H1 (cell line): Measurements from ENCODE around the gene SPOP. TPM values are rescaled to one million over a fixed set of nuclear protein-coding genes. Genes with fewer than 3 reads are reported as not detected.

Source experiments
- CTCF ChIA-PET: fragments of 300-600 bp; sonication (Branson Sonifier 250); formaldehyde crosslinking; loops from one replicate; lab custom pipeline; 2021; ENCODE audit not compliant: partially characterized antibody; lab: Charles Lee
- POLR2A ChIA-PET: fragments of 300-600 bp; sonication (Branson Sonifier 250); formaldehyde crosslinking; loops from one replicate; lab custom pipeline; 2021; ENCODE audit warnings: inconsistent platforms; ENCODE audit not compliant: partially characterized antibody; lab: Charles Lee
- DNase-seq, 2 experiments: peaks; one replicate each; pipeline versions ENCODE4 v3.0.0 to v3.0.0-alpha.2; 2010 to 2022; ENCODE audit warnings: low spot score in 2 of 2, low read depth in 1 of 2, mixed read lengths in 1 of 2
- FAIRE-seq: peaks from 2 replicates; lab custom pipeline; 2011; peaks lifted over from hg19 to GRCh38; lab: Jason Lieb, UNC
- H2AFZ ChIP-seq: 2 replicates; pipeline ENCODE4 v1.8.1; 2012; ENCODE audit warnings: low read length, inconsistent platforms
- H2AK5ac ChIP-seq: 2 replicates; pipeline ENCODE4 v1.6.1; 2013; ENCODE audit warnings: low read depth, low read length
- H2BK120ac ChIP-seq: replicated peaks from 2 replicates; pipeline ENCODE3; 2013; ENCODE audit warnings: low read depth, low read length, inconsistent platforms
- H2BK12ac ChIP-seq: 2 replicates; pipeline ENCODE4 v1.6.1; 2013; ENCODE audit warnings: low read depth, low read length
- H2BK15ac ChIP-seq: 2 replicates; pipeline ENCODE4 v1.6.1; 2013; ENCODE audit warnings: low read length
- H2BK20ac ChIP-seq: 2 replicates; pipeline ENCODE4 v1.6.1; 2013; ENCODE audit warnings: low read length
- H2BK5ac ChIP-seq: 2 replicates; pipeline ENCODE4 v1.6.1; 2013; ENCODE audit warnings: low read depth, low read length
- H3K14ac ChIP-seq: 2 replicates; pipeline ENCODE4 v1.6.1; 2013; ENCODE audit warnings: inconsistent platforms; ENCODE audit not compliant: insufficient read length
- H3K18ac ChIP-seq: 2 replicates; pipeline ENCODE4 v1.6.1; 2013; ENCODE audit warnings: low read length; ENCODE audit errors: extremely low read depth
- H3K23ac ChIP-seq: 2 replicates; pipeline ENCODE4 v1.6.1; 2013; ENCODE audit warnings: inconsistent platforms; ENCODE audit not compliant: insufficient read length
- H3K23me2 ChIP-seq: 2 replicates; pipeline ENCODE4 v1.6.1; 2013; ENCODE audit warnings: low read depth, low read length
- H3K27ac ChIP-seq: 2 replicates; pipeline ENCODE4 v1.6.1; 2011; ENCODE audit warnings: low read depth, low read length, inconsistent platforms
- H3K27me3 ChIP-seq, 4 experiments: replicated peaks in 1 of 4; 1 replicate in 1 of 4; 2 replicates in 3 of 4; pipeline versions ENCODE4 v1.6.1 to v1.8.1; 2011 to 2013; ENCODE audit warnings: low read length in 3 of 4, mild to moderate bottlenecking in 3 of 4, inconsistent platforms in 2 of 4, mixed read lengths in 2 of 4, moderate library complexity in 1 of 4; ENCODE audit not compliant: control insufficient read depth in 3 of 4, insufficient read depth in 3 of 4; ENCODE audit errors: extremely low read depth in 1 of 4
- H3K36me3 ChIP-seq, 4 experiments: 2 replicates each; pipeline versions ENCODE4 v1.6.1 to v1.8.1; 2011 to 2013; ENCODE audit warnings: mild to moderate bottlenecking in 4 of 4, low read length in 3 of 4, moderate library complexity in 2 of 4, control low read depth in 1 of 4, inconsistent platforms in 1 of 4; ENCODE audit not compliant: insufficient read depth in 4 of 4, control insufficient read depth in 2 of 4
- H3K4ac ChIP-seq: replicated peaks from 2 replicates; pipeline ENCODE3; 2013; ENCODE audit warnings: low read length, low read depth, mixed read lengths, inconsistent platforms; ENCODE audit not compliant: insufficient read length
- H3K4me1 ChIP-seq, 4 experiments: replicated peaks in 1 of 4; 1 replicate in 1 of 4; 2 replicates in 3 of 4; pipeline versions ENCODE4 v1.6.1 to v1.8.1; 2011 to 2013; ENCODE audit warnings: low read length in 3 of 4, inconsistent platforms in 2 of 4, mixed read lengths in 1 of 4; ENCODE audit not compliant: insufficient read depth in 4 of 4, control insufficient read depth in 3 of 4
- H3K4me2 ChIP-seq, 2 experiments: 2 replicates each; pipeline versions ENCODE4 v1.6.1 to v1.8.1; 2011 to 2013; ENCODE audit warnings: low read depth in 2 of 2, low read length in 2 of 2, control low read depth in 1 of 2, inconsistent platforms in 1 of 2, mild to moderate bottlenecking in 1 of 2; ENCODE audit not compliant: insufficient read depth in 1 of 2
- H3K4me3 ChIP-seq, 4 experiments: fragments of 200-600, 300-600 bp in 1 of 4; sonication (generic), shearing (Covaris generic), sonication (Bioruptor Twin) in 1 of 4; 2 replicates each; pipeline versions ENCODE4 v1.5.1 to v1.8.1; 2011 to 2016; ENCODE audit warnings: low read length in 4 of 4, low read depth in 3 of 4, control low read depth in 2 of 4, inconsistent platforms in 2 of 4, mild to moderate bottlenecking in 2 of 4, mixed read lengths in 1 of 4, moderate library complexity in 1 of 4; ENCODE audit not compliant: insufficient read depth in 2 of 4; ENCODE audit errors: extremely low read depth in 1 of 4
- H3K56ac ChIP-seq: replicated peaks from 2 replicates; pipeline ENCODE3; 2013; ENCODE audit warnings: low read depth, mild to moderate bottlenecking, mixed read lengths, low read length, inconsistent platforms; ENCODE audit not compliant: insufficient read length
- H3K79me1 ChIP-seq: 2 replicates; pipeline ENCODE4 v1.6.1; 2013; ENCODE audit warnings: low read depth, low read length, control low read depth
- H3K79me2 ChIP-seq, 2 experiments: 2 replicates each; pipeline versions ENCODE4 v1.6.1 to v1.8.1; 2012 to 2013; ENCODE audit warnings: low read length in 2 of 2, mild to moderate bottlenecking in 2 of 2, inconsistent platforms in 1 of 2; ENCODE audit not compliant: insufficient read depth in 2 of 2, control insufficient read depth in 1 of 2
- H3K9ac ChIP-seq, 4 experiments: replicated peaks in 1 of 4; 1 replicate in 1 of 4; 2 replicates in 3 of 4; pipeline versions ENCODE4 v1.6.1 to v1.8.1; 2011 to 2013; ENCODE audit warnings: low read depth in 3 of 4, low read length in 3 of 4, control low read depth in 2 of 4, mild to moderate bottlenecking in 2 of 4, moderate library complexity in 2 of 4, inconsistent platforms in 1 of 4; ENCODE audit errors: extremely low read depth in 1 of 4
- H3K9me3 ChIP-seq, 2 experiments: 2 replicates each; pipeline versions ENCODE4 v1.6.1 to v1.8.1; 2012 to 2013; ENCODE audit warnings: mild to moderate bottlenecking in 2 of 2, moderate library complexity in 2 of 2, control low read depth in 1 of 2, inconsistent platforms in 1 of 2, low read depth in 1 of 2, low read length in 1 of 2, mixed read lengths in 1 of 2; ENCODE audit not compliant: insufficient read depth in 2 of 2
- H4K20me1 ChIP-seq, 2 experiments: replicated peaks in 1 of 2; 2 replicates each; pipeline versions ENCODE3 to v1.8.1; 2011 to 2013; ENCODE audit warnings: inconsistent platforms in 2 of 2, low read length in 2 of 2, mild to moderate bottlenecking in 1 of 2; ENCODE audit not compliant: insufficient read depth in 2 of 2, control insufficient read depth in 1 of 2
- H4K5ac ChIP-seq: 2 replicates; pipeline ENCODE4 v1.6.1; 2013; ENCODE audit warnings: low read length, low read depth, mixed read lengths, inconsistent platforms; ENCODE audit not compliant: insufficient read length
- H4K8ac ChIP-seq: 2 replicates; pipeline ENCODE4 v1.8.0; 2013; ENCODE audit warnings: mild to moderate bottlenecking, moderate library complexity, low read length, inconsistent platforms; ENCODE audit not compliant: insufficient read depth; ENCODE audit errors: extremely low read depth
- H4K91ac ChIP-seq: replicated peaks from 2 replicates; pipeline ENCODE3; 2013; ENCODE audit warnings: low read length, mixed read lengths, inconsistent platforms; ENCODE audit not compliant: insufficient read length
- SIN3A ChIP-seq, 2 experiments: IDR thresholded peaks in 1 of 2; conservative IDR thresholded peaks in 1 of 2; 2 replicates each; pipeline ENCODE4 v1.6.1; 2011 to 2012; ENCODE audit warnings: low read length in 2 of 2, improper control_type of control experiment in 1 of 2, low read depth in 1 of 2, mild to moderate bottlenecking in 1 of 2
- SUZ12 ChIP-seq: fragments of 200-600 bp; sonication (generic); IDR thresholded peaks from 2 replicates; pipeline ENCODE4 v1.6.1; 2012; ENCODE audit warnings: mild to moderate bottlenecking, inconsistent platforms, low read length, moderate library complexity, mixed read lengths
- WGBS, 2 experiments: shearing (Covaris generic) in 1 of 2; methylation state at CpG; one replicate each; pipeline versions ENCODE4 v1.1.6 to v1.1.7; 2013 to 2015; ENCODE audit warnings: low lambda C conversion rate in 2 of 2, mixed read lengths in 2 of 2, inconsistent platforms in 1 of 2, low coverage in 1 of 2, missing lambda C conversion rate in 1 of 2; ENCODE audit not compliant: insufficient replicate concordance in 2 of 2, insufficient coverage in 1 of 2, insufficient read length in 1 of 2; ENCODE audit errors: extremely low coverage in 1 of 2, missing lambda C conversion rate in 1 of 2; 5-methylcytosine and 5-hydroxymethylcytosine counted together
- polyA plus RNA-seq, 7 experiments: library from polyadenylated mRNA; depleted of rRNA in 3 of 7; stranded (reverse) in 5 of 7; unstranded in 2 of 7; fragments of >200 nt in 5 of 7; fragments of 200-250 nt in 2 of 7; gene quantifications; 1 replicate in 5 of 7; 2 replicates in 1 of 7; 4 replicates in 1 of 7; pipeline versions ENCODE4 v1.2.1 to v1.2.3, GENCODE V29; 2011 to 2013; ENCODE audit warnings: missing spikeins in 2 of 7, mixed read lengths in 2 of 7
- total RNA-seq: library from RNA; stranded (reverse); fragmentation: NEBNext Ultra II Directional; extraction: Animal tissue kit (Norgen Biotek cat#: 25700); gene quantifications from 2 replicates; pipeline ENCODE4 v1.2.1, GENCODE V29; 2021
- TF ChIP-seq, protein P1 (sequence below), 3 experiments: IDR thresholded peaks; 1 replicate in 2 of 3; 2 replicates in 1 of 3; pipeline versions ENCODE4 v1.5.1 to v1.6.1; 2011; ENCODE audit warnings: low read length in 3 of 3, mild to moderate bottlenecking in 3 of 3, inconsistent platforms in 2 of 3, low read depth in 1 of 3, moderate library complexity in 1 of 3; ENCODE audit not compliant: insufficient read depth in 1 of 3; ENCODE audit errors: control extremely low read depth in 1 of 3

Gene SPOP
- total and polyA plus RNA-seq, 2 of the 8 experiments (the other 6 are each of a cell fraction or from before 2014, with no cell fraction given), result 13.3 to 25.6 TPM

DNA sequence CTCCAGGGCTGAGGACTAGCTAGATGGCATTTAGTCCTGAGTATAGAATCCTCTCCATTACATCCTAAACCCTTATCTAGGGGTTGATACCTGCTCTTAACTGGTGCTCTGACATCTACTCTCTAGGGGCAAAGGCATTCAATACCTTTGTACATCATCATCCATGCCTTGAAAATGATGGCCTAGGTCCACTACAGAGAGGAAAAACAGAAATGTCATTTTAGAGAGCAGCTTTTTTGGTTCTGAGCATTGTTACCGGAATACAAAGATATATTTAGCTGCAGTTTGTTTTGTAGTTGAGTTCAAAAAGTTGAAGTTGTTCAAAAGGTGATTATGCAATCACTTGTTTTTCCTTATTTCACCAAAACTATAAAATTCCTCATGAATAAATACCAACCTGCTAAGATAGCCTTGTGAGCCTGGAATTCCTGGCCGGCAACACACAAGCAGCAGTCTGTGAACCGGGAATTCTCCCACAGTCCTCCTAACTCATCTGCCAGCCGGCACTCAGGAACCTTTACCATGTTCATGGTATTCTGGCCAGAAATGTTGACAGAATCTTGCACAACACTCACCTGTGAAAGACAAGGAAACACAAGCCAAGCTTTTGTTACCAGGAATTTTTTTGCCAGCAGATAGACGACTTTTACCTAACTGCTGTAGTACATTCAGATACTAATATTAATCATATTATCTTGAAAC lies 66.9 kb downstream of the SPOP start:
- Histone ChIP-seq H3K79me1 (no peaks in the 10 kb centered on the region), H3K4ac (no peak overlapping the region), H3K4me3 (no peak overlapping the region), H2BK5ac (no peak overlapping the region), H3K27ac (no peak overlapping the region), H3K4me1 (no peaks in the 10 kb centered on the region), H4K8ac (no peak overlapping the region), H3K23ac (no peak overlapping the region), H2BK12ac (no peak overlapping the region), H2BK15ac (no peak overlapping the region), H3K56ac (no peak overlapping the region), H3K4me2 (no peak overlapping the region), H3K23me2 (no peaks in the 10 kb centered on the region), H2AK5ac (no peak overlapping the region), H4K91ac (no peak overlapping the region), H3K9ac (no peak overlapping the region), H2AFZ (no peak overlapping the region), H2BK120ac (no peak overlapping the region), H3K14ac (no peak overlapping the region), H3K18ac (no peak overlapping the region), H3K79me2 (no peaks in the 10 kb centered on the region), H3K9me3 (no peaks in the 10 kb centered on the region), H4K5ac (no peak overlapping the region), H3K27me3 (no peaks in the 10 kb centered on the region), H4K20me1 (peaks cover 3% of the 10 kb centered on the region in 2 experiments), H2BK20ac (no peak overlapping the region), H3K36me3 (peaks cover 2 to 37% (median 7%) of the 10 kb centered on the region in 4 experiments; a peak in 5 of 8 replicates)
- WGBS, 2 experiments, result 90% methylated on average over 5 of the region's 5 CpGs; no CpG with 5 or more reads in 1 of the 2 experiments
- TF ChIP-seq, protein P1, sequence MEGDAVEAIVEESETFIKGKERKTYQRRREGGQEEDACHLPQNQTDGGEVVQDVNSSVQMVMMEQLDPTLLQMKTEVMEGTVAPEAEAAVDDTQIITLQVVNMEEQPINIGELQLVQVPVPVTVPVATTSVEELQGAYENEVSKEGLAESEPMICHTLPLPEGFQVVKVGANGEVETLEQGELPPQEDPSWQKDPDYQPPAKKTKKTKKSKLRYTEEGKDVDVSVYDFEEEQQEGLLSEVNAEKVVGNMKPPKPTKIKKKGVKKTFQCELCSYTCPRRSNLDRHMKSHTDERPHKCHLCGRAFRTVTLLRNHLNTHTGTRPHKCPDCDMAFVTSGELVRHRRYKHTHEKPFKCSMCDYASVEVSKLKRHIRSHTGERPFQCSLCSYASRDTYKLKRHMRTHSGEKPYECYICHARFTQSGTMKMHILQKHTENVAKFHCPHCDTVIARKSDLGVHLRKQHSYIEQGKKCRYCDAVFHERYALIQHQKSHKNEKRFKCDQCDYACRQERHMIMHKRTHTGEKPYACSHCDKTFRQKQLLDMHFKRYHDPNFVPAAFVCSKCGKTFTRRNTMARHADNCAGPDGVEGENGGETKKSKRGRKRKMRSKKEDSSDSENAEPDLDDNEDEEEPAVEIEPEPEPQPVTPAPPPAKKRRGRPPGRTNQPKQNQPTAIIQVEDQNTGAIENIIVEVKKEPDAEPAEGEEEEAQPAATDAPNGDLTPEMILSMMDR (IDR thresholded peaks at IDR 0.05; ENCODE audit: control extremely low read depth in 1 of 3, insufficient read depth in 1 of 3, low read depth in 1 of 3, low read length in 3 of 3), result no peak
- TF ChIP-seq SUZ12 (no peak), SIN3A (conservative IDR thresholded peaks at IDR 0.05 in 1 of 2, IDR thresholded peaks at IDR 0.05 in 1 of 2; ENCODE audit: low read depth in 1 of 2, low read length in 2 of 2) (no peak)
- no peak for DNase-seq
- FAIRE-seq, result no peak
- CTCF ChIA-PET, result interaction anchor here (0.6 to 1.0 kb wide), 3 partner anchors 7 to 21 kb away, joined by 3 to 5 read pairs (median 3); no protein-coding TSS in a partner anchor
- POLR2A ChIA-PET, result no interaction called here
